Transverse colon (tissue), 4 donors: Measurements from ENCODE around the gene NPPA.

Source experiments
- CTCF ChIP-seq, 5 experiments: fragments of 200-600 bp in 3 of 5; fragments of 450-650 bp in 2 of 5; sonication (generic) in 3 of 5; IDR thresholded peaks; 1 replicate in 2 of 5; 2 replicates in 3 of 5; pipeline ENCODE4 v1.5.1; 2016 to 2017; ENCODE audit warnings: antibody characterized with exemption in 5 of 5, inconsistent platforms in 3 of 5, mild to moderate bottlenecking in 2 of 5, moderate library complexity in 1 of 5
- POLR2A ChIP-seq: fragments of 450-650 bp; IDR thresholded peaks from one replicate; pipeline ENCODE4 v1.6.1; 2016; ENCODE audit warnings: antibody characterized with exemption, mild to moderate bottlenecking, moderate library complexity
- POLR2AphosphoS5 ChIP-seq, 3 donors: sonication (generic); formaldehyde crosslinking; IDR thresholded peaks; one replicate each; pipeline ENCODE4 v1.6.1; 2016; ENCODE audit warnings: antibody characterized with exemption in 3 of 3

- TF ChIP-seq POLR2A (no peak), CTCF (IDR thresholded peaks at IDR 0.05) (no peak), POLR2AphosphoS5 (IDR thresholded peaks at IDR 0.05) (no peak)
Measured at GRCh38 chr1:11882814-11883538, 35.4 kb upstream of the NPPA start.
